Stimulated activated naive CD4-positive, alpha-beta T cell (primary cell): ENCODE measurements around the gene GPRC5C.

Experiments
- DNase-seq, 6 experiments: peaks; one replicate each; lab custom pipeline; 2025; lab: John Stamatoyannopoulos, UW

Gene GPRC5C, protein sequence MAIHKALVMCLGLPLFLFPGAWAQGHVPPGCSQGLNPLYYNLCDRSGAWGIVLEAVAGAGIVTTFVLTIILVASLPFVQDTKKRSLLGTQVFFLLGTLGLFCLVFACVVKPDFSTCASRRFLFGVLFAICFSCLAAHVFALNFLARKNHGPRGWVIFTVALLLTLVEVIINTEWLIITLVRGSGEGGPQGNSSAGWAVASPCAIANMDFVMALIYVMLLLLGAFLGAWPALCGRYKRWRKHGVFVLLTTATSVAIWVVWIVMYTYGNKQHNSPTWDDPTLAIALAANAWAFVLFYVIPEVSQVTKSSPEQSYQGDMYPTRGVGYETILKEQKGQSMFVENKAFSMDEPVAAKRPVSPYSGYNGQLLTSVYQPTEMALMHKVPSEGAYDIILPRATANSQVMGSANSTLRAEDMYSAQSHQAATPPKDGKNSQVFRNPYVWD

GRCh38 chr17:74431568-74432423, at the start of gene GPRC5C:
Gene GPRC5C, plus strand, starts transcription at chr17:74432088. Its CDS starts 7,689 bp downstream, at chr17:74439777.
- DNase-seq: peak in 1 of 6 experiments; percentile 10

GRCh38 chr17:74383141-74383540, 48.7 kb upstream of the GPRC5C start:
- no peak for DNase-seq

GRCh38 chr17:74385201-74385600, 46.7 kb upstream of the GPRC5C start:
- no peak for DNase-seq

GRCh38 chr17:74386386-74386785, 45.5 kb upstream of the GPRC5C start:
- DNase-seq: no peak

DNA sequence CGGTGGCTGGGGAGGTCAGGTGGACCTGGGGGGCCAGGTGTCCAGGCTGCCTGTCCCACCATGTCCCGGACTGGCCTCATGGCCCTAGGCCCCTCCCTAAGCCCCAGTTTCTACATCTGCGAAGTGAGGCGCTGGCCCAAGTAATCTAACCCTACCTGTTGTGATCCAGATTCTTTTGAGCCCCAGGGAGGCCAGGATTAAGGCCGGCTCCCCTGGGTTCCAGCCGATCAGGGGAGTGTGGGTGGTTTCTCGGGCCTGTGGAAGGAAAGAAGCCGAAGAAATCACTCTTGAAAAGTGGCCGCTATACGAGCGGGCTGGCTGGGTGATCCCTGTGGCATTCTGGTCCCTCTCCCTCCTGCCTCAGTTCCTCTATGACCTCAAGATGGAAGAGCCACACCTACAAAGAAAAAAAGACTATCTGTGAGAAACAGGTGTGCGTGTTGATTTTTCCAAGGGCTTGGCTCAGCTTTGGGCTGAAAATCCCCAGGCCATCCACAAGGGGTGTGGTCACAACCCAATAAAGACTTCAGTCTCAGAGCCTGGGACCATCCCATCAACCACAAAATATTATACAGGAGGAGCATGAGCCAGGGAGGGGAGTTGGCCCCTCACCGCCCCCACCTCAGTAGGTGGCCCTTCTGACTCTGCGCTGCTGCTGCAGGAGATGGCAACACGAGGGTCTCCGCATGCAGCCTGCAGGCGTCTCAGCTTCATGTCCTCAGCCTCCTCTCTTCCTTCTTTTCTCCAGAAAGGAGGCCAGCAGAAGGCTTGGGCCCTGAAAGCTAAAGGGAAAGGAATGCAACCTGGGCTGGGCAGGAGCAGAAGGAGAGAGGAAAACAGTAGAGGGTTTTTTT, 44.3 kb upstream of the GPRC5C start:
- DNase-seq: no peak

DNA sequence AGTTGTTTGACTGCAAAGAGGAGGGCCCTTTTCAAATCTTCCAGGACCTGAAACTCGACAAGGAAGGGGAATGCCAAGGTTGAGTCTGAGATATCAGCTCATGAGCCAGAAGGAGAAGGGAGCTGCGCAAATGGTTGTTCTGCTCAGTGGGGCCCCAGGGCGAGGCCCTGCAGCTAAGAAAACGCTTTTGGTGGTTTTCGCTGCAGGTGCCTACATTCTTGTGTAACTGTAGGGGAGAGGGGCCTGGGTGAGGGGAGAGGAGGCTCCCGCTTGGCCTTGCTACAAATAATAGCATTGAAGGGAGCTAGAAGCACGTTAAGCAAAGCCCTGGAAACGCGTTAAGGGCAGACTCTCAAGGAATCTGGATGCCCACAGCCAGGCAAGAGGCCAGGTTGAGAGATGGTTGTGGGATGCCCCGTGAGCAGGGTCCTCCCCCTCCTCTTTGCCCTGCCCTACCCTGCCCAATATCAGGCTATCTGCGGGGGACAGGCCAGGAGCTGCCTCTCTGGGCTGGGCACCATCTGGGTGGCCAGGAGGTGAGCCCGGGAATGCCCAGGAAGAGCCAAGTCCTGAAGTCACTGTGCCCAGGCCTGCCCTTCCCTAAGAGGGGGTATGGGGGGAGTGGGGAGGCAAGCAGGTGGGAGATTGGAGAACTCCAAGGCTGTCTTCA, 42.7 kb upstream of the GPRC5C start:
- no peak for DNase-seq

DNA sequence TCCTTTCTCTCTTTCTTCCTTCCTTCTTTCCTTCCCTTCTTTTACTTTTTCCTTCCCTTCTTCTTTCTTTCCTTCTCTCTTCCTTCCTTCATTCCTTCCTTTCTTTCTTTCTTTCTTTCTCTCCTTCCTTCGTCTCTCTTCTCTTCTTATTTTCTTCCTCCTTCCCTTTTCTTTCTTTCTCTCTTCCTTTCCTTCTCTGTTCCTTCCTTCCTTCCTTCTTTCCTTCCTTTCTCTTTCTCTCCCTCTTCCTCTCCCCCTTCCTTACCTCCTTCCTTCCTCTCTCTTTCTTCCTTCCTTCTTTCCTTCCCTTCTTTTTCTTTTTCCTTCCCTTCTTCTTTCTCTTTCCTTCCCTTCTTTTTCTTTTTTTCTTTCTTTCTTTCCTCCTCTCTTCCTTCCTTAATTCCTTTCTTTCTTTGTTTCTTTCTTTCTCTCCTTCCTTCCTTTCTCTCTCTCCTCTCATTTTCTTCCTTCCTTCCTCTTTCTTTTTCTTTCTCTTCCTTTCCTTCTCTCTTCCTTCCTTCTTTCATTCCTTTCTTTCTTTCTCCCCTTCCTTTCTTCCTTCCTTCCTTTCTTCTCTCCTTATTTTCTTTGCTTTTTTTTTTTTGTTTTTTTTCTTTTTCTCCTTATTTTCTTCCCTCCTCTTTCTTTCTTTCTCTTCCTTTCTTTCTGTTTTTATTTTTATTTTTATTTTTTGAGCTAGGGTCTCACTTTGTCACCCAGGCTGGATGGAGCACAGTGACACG, 41.8 kb upstream of the GPRC5C start:
- no peak for DNase-seq

DNA sequence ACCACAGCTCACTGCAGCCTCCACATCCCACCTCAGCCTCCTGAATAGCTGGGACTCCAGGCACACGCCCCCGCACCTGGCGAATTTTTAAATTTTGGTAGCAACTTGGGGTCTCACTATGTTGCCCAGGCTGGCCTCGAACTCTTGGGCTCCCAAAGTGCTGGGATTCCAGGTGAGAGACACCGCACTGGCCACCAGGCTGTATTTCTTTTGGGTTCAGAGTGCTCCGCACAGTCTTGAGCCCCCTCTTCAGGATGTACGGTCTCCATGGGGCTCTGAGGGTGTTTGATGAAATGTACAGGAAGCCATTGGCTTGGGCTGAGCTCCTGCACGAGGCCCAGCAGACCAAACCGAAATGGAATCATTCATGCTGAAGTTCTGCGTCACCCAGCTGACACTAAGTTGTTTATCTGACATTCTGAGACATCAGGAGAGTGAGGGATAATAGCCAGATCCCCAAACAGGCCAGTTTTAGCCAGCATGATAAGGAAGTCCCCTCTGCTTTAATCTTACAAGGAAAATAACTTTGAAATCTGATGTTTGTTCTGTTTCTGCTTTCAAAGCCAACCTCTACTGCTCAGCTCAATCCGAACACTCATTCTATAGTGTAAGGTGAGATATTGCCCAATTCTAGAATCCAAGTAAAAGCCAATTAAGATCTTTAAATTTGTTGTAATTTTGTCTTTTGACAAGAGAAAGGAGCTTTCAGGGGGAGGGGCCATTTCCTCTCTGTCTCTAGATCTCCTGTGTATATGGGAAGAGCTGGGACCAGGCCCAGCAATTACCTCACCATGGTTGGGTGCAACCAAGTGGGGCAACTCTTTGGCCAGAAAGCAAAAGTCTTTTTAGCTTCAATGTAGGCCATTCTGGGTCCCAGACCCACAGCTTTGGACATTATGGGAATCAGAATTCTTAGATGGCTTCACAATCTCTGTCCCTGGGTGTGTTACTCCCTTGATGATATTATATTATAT, 40.9 kb upstream of the GPRC5C start:
- DNase-seq: no peak

GRCh38 chr17:74391771-74392170, 40.1 kb upstream of the GPRC5C start:
- DNase-seq: no peak

DNA sequence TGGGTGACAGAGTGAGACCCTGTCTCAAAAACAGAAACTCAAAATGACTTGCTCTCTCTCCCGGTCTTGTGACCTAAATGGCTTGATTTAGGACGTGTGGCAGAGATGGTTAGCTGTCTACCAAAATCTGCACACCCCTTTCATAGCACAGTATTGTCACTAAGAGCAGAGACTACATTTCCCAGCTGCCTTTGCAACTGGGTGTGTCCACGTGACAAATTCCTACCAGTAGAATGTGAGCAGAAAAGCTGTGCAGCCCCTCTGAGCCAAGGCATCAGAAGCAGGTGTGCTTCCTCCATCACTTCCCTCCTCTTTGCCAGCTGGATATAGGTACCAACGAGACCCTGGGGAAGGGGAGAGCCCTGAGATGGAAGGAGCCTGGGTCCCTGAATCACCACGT, 39.0 kb upstream of the GPRC5C start:
- no peak for DNase-seq

- DNase-seq: no peak
These were observed 38.4 kb upstream of the GPRC5C start for GRCh38 chr17:74393346-74393942.

GRCh38 chr17:74394275-74394950, 37.5 kb upstream of the GPRC5C start:
- DNase-seq: no peak

DNA sequence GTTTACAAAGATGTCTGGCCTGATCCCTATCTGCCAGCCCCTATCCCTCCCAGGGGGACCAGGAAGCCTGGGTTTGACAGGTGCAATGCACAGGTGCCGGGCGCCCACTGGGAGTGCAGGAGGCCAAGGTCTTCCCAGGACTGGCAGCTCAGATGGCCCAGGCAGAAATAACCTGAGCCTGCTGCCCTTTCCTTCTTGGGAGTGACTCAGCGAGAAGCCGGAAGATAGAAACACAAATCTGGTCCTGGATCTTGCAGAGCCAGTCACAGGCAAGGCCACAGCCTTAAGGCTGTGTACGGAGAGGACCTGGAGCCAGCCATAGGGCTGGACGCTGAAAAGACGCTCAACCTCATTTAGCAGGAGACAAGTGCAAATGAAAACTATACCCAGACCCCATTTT, 36.9 kb upstream of the GPRC5C start:
- DNase-seq: no peak

DNA sequence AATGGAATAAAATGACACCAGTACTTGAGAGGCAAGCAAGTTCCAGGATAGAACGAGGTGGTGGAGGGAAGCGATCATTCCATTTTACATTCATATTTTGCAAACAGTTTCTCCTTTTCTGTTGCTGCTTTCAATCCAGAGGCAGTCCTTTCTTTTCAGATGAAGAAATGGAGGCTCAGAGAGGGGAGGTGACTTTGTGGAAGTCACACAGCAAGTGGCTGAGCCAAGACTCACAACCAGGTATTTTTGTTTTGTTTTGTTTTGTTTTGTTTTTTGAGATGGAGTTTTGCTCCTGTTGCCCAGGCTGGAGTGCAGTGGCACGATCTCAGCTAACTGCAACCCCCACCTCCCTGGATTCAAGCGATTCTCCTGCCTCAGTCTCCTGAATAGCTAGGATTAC, 35.3 kb upstream of the GPRC5C start:
- no peak for DNase-seq

GRCh38 chr17:74402048-74402447, 29.8 kb upstream of the GPRC5C start:
- no peak for DNase-seq

GRCh38 chr17:74403512-74404137, 28.3 kb upstream of the GPRC5C start:
- no peak for DNase-seq

DNA sequence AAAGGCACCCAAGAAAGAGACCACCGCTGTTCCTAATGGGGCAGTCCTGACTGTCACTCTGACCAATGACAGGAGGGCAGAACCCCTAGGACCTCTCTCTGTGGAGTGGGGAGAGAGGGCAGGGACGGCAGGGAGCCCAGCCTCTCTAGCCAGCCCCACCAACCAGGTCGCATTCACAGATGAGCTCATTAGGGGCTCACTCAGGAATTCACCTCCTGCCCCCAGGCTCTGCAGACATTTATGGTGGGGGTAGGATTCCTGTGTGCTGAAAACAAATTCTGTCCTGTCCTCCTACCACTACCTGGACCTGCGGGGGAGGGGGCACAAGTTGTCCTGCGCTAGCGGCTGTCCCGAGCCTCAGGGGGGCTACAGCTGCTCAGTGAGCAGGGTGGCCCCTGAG, 27.7 kb upstream of the GPRC5C start:
- no peak for DNase-seq

DNA sequence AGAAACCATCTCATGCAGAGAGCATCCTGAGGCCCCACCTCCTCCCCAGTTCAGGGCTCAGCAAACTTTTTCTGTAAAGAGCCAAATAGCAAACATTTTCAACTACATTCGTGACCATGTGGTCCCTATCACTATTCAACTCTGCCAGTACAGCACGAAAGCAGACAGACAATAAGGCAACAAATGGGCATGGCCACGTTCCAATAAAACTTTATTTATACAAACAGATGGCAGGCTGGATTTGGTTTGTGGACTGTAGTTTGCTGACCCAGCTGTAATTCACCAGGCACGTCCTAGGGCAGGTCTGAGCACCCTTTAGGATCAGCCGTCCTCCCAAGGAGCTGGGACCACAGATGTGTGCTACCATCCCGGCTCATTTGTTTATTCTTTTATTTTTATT, 27.1 kb upstream of the GPRC5C start:
- DNase-seq: no peak
